ENCODE measurements around the gene LENEP.

The LENEP gene

DNA sequence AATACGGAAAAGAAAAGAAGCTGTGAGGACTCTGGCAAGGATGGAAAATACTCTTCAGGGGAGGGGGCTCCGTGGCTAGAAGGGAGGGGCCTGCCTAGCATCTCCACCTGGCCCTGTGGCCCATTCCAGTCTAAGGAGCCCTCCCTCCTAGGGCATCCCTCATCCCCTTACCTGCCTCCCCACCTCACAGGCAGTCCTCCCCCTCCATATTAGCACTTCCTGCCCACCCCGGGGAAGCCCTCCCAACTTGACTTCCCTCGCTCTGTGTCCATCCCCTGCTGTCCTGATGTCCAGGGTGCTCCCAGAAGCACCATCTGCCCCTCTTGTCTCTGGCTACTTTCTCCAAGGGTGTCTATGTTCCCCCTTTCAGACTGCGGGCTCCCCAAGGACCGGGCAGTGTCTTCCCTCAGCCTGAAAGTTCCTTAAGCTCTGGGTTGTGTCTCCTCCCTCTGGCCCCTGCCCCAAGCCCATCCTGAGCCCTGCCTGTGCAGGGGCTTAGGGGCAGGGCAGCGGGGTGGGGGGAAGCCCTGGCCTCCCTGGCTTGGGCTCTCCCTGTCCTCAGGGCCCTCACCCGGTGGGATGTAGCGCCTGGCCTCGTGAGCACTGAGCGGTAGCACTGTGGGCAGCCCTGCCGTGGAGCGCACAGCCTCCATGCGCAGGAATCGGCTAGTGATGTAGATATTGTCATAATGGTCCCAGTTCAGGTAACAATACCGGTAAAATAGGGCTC lies 36.3 kb downstream of the LENEP start:
- ATAC-seq, result no peak
- H3K27me3 Mint-ChIP-seq, result peaks cover 4% of the 10 kb centered on the region
- H3K4me1 Mint-ChIP-seq, result no peaks in the 10 kb centered on the region
- H3K27ac Mint-ChIP-seq, result no peak overlapping the region
- H3K36me3 Mint-ChIP-seq (ENCODE audit: low read depth), result no peaks in the 10 kb centered on the region
- DNase-seq, result no peak
- no peak overlapping the region for H3K4me3 Mint-ChIP-seq
- H3K9me3 Mint-ChIP-seq, result no peaks in the 10 kb centered on the region

DNA sequence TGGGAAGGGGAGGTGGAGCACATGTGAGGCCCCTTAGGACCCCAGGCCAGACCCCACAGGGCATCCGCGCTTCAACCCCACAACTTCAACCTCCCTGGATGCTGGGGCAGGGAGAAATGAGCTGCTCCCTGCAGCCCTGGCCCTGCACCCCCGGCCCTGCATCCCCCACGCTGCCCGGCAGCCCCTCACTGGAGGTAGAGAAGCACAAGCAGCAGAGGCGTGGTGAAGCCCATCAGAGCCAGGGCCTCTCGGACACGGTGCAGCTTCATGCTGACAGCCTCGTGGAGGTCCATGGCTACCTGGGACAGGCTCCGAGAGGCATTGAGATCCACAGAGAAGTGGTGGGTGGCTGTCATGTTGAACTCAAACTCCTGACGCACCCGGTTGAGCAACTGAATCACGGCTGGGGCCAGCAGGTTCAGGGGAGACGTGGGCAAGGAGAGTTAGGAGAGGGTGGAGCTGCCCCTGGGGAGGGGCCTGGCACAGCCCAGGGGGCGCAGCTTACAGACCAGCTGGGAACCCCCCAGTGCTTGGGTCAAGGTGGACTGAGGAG lies 36.9 kb downstream of the LENEP start:
- no peak for DNase-seq
- Mint-ChIP-seq H3K27ac (no peak overlapping the region), H3K4me1 (no peaks in the 10 kb centered on the region), H3K9me3 (no peaks in the 10 kb centered on the region), H3K27me3 (peaks cover 4% of the 10 kb centered on the region), H3K4me3 (no peak overlapping the region), H3K36me3 (ENCODE audit: low read depth) (no peaks in the 10 kb centered on the region)
- no peak for ATAC-seq

- DNase-seq (no peak), ATAC-seq (no peak)
- Mint-ChIP-seq H3K9me3 (no peaks in the 10 kb centered on the region), H3K4me1 (no peaks in the 10 kb centered on the region), H3K27ac (no peak overlapping the region), H3K27me3 (peaks cover 4% of the 10 kb centered on the region), H3K4me3 (no peak overlapping the region), H3K36me3 (ENCODE audit: low read depth) (no peaks in the 10 kb centered on the region)
These were observed 37.5 kb downstream of the LENEP start for GRCh38 chr1:155030899-155031298.

DNA sequence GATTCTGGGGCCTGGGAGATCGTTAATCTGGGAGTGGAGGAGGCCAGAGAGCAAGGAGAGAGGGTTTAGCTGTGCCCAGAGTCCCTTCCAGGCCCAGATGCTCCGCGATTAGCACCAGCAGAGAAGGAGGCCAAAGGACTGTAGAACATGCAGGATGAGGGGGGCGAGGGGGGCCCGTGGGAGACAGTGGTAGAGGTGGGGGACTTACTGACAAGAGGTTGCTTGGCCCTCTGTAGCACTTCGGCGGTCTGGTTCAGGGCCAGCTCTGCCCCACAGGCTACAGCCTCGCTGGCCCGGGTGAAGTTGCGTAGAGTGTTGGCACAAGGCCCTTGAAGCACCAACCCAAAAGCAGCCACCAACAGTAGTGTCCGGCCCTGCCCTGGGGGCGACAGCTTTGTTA lies 39.5 kb downstream of the LENEP start:
- no peak for DNase-seq
- Mint-ChIP-seq H3K27ac (no peak overlapping the region), H3K4me1 (peaks cover 1% of the 10 kb centered on the region), H3K4me3 (no peak overlapping the region), H3K27me3 (peaks cover 4% of the 10 kb centered on the region), H3K36me3 (ENCODE audit: low read depth) (no peaks in the 10 kb centered on the region), H3K9me3 (no peaks in the 10 kb centered on the region)
- no peak for ATAC-seq

- Mint-ChIP-seq H3K9me3 (no peaks in the 10 kb centered on the region), H3K27me3 (peaks cover 4% of the 10 kb centered on the region), H3K36me3 (ENCODE audit: low read depth) (no peaks in the 10 kb centered on the region), H3K27ac (no peak within 1 kb of the TSS), H3K4me3 (no peak within 1 kb of the TSS), H3K4me1 (peaks cover 1% of the 10 kb centered on the region)
- no peak for ATAC-seq
- no peak for DNase-seq
These were observed 40.1 kb downstream of the LENEP start, which contains the start of the genes DCST1 and DCST2 for GRCh38 chr1:155033524-155033923. Gene DCST1, plus strand, starts transcription at chr1:155033824. Its CDS starts 213 bp downstream, at chr1:155034037. Gene DCST2, minus strand, starts transcription at chr1:155033781. Its CDS starts 80 bp downstream, at chr1:155033701.

GRCh38 chr1:155034318-155035208 lies 41.2 kb downstream of the LENEP start:
- H3K27ac Mint-ChIP-seq, result no peak overlapping the region
- peaks cover 1% of the 10 kb centered on the region for H3K4me1 Mint-ChIP-seq
- peaks cover 4% of the 10 kb centered on the region for H3K27me3 Mint-ChIP-seq
- no peaks in the 10 kb centered on the region for H3K9me3 Mint-ChIP-seq
- H3K4me3 Mint-ChIP-seq, result no peak overlapping the region
- DNase-seq, result no peak
- H3K36me3 Mint-ChIP-seq (ENCODE audit: low read depth), result no peaks in the 10 kb centered on the region
- ATAC-seq, result no peak

DNA sequence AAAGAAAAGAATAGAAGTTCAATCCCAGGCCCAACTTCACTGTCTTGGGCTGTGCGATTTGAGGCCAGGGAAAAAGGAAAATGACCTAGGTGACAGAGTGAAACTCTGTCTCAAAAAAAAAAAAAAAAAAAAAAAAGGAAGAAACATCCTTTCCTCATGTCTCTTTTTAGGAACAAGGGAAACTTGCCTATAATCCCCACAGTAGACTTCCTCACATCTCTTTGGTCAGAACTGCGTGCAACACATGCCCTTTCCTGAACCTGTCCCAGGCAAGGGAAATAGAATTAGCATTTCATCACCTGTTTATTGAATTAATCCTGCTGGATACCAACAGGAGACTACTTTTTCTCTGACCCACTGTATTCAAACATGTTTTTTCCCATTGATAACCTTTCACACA lies 42.5 kb downstream of the LENEP start:
- H3K4me3 Mint-ChIP-seq, result no peak overlapping the region
- ATAC-seq, result no peak
- H3K9me3 Mint-ChIP-seq, result no peaks in the 10 kb centered on the region
- peaks cover 4% of the 10 kb centered on the region for H3K27me3 Mint-ChIP-seq
- no peak overlapping the region for H3K27ac Mint-ChIP-seq
- peaks cover 1% of the 10 kb centered on the region for H3K4me1 Mint-ChIP-seq
- no peak for DNase-seq
- H3K36me3 Mint-ChIP-seq (ENCODE audit: low read depth), result no peaks in the 10 kb centered on the region

GRCh38 chr1:155037043-155037442 lies 43.7 kb downstream of the LENEP start:
- Mint-ChIP-seq H3K9me3 (no peaks in the 10 kb centered on the region), H3K4me3 (no peak overlapping the region), H3K27me3 (peaks cover 4% of the 10 kb centered on the region), H3K4me1 (peaks cover 1% of the 10 kb centered on the region), H3K36me3 (ENCODE audit: low read depth) (no peaks in the 10 kb centered on the region), H3K27ac (no peak overlapping the region)
- DNase-seq, result no peak
- ATAC-seq, result no peak

GRCh38 chr1:155037851-155038441 lies 44.6 kb downstream of the LENEP start:
- no peak overlapping the region for H3K4me3 Mint-ChIP-seq
- ATAC-seq (no peak), DNase-seq (no peak)
- peaks cover 1% of the 10 kb centered on the region for H3K4me1 Mint-ChIP-seq
- H3K36me3 Mint-ChIP-seq (ENCODE audit: low read depth), result no peaks in the 10 kb centered on the region
- no peak overlapping the region for H3K27ac Mint-ChIP-seq
- peaks cover 4% of the 10 kb centered on the region for H3K27me3 Mint-ChIP-seq
- no peaks in the 10 kb centered on the region for H3K9me3 Mint-ChIP-seq

DNA sequence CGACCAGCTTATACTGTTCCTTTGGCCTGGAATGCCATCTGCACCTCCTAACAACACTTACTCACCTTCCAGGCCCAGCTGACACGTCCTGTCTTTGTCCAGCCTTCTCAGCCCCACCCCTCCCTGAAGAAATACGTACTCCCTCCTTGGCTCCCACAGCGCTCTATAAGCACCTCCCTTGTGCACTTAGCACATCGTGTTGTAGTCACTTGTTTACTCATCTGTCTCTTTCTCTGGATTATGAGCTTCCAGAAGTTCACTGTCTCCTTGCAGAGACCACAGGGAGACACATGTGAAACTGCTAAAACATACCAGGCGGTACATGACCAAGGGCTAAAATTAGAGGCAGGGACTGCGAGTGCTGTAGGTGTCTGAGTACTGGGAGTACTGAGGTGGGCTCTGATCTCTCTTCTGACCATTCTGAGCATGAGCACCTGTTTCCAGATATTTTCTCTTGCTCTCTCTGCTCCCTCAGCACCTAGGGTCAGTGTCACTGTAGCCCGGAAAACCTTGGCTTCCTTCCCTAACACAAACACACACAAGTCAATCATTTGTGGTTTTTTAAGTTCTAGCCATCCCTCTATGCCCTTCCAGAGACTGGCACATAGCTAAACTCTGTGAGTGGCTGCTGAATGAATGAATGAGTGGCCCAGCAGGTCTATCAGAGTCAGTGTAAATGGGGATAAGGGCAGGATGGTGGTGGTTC lies 45.4 kb downstream of the LENEP start:
- Mint-ChIP-seq H3K27ac (no peak overlapping the region), H3K4me1 (peaks cover 1% of the 10 kb centered on the region), H3K4me3 (no peak overlapping the region), H3K36me3 (ENCODE audit: low read depth) (no peaks in the 10 kb centered on the region), H3K9me3 (no peaks in the 10 kb centered on the region), H3K27me3 (peaks cover 4% of the 10 kb centered on the region)
- DNase-seq, result no peak
- no peak for ATAC-seq

DNA sequence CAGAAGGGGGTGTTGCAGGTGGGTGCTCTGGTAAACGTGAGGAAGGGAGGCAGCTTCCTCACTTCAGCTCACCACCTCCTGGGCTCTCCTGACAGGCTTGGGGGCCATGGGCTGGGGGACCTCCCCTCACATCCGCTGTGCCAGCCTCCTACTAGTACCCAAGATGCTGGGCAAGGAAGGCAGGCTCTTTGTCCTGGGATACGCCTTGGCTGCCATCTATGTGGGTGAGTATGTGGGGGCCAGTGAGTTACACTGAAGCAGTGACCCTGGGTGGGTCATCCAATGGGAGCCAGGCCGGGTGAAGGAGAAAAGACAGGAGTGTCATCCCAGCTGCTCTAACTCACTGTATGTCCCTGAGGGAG lies 45.9 kb downstream of the LENEP start:
- Mint-ChIP-seq H3K27ac (no peak overlapping the region), H3K36me3 (ENCODE audit: low read depth) (no peaks in the 10 kb centered on the region), H3K4me3 (no peak overlapping the region), H3K4me1 (peaks cover 1% of the 10 kb centered on the region), H3K9me3 (no peaks in the 10 kb centered on the region), H3K27me3 (no peaks in the 10 kb centered on the region)
- no peak for ATAC-seq
- DNase-seq, result no peak

DNA sequence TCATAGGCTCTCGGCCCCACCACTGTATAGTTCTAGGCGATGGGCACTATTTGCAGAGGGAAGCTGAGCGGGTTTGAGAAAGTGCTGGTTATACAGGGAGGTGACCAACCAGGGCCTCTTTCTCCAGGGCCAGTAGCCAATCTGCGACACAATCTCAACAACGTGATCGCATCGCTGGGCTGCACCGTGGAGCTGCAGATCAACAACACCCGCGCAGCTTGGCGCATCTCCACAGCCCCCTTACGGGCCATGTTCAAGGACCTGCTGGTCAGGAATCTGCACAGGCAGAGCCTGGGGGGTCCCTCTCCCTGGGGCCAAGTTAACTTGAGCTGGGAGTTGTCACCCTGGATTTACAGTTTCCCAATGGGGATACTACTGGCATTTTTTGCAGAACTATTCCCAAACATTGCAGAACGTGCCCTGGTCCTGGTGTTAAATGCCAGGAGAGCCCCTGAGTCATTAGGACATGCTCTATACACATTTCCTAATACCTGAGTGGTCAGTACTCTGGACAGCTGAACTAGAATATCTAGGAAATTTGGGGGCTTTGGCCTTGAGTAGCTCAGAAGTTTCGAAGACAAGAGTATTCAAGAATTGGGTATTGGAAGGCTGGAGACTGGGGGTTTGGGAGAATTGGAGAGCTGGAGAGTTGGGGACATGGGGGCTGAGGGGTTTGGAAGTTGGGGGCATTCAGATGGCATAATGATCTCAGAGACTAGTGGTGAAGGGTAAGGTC lies 47.1 kb downstream of the LENEP start:
- no peak for DNase-seq
- Mint-ChIP-seq H3K9me3 (no peaks in the 10 kb centered on the region), H3K4me3 (no peak overlapping the region), H3K36me3 (ENCODE audit: low read depth) (no peaks in the 10 kb centered on the region), H3K27me3 (no peaks in the 10 kb centered on the region), H3K4me1 (peaks cover 12% of the 10 kb centered on the region), H3K27ac (no peak overlapping the region)
- ATAC-seq, result no peak

- H3K9me3 Mint-ChIP-seq, result no peaks in the 10 kb centered on the region
- H3K4me3 Mint-ChIP-seq, result no peak overlapping the region
- H3K4me1 Mint-ChIP-seq, result peaks cover 12% of the 10 kb centered on the region
- ATAC-seq (no peak), DNase-seq (no peak)
- no peak overlapping the region for H3K27ac Mint-ChIP-seq
- no peaks in the 10 kb centered on the region for H3K36me3 Mint-ChIP-seq (ENCODE audit: low read depth)
- H3K27me3 Mint-ChIP-seq, result no peaks in the 10 kb centered on the region
These were observed 49.4 kb downstream of the LENEP start for GRCh38 chr1:155042789-155043188.

- Mint-ChIP-seq H3K27ac (no peak overlapping the region), H3K9me3 (no peaks in the 10 kb centered on the region), H3K4me3 (no peak overlapping the region), H3K36me3 (ENCODE audit: low read depth) (no peaks in the 10 kb centered on the region), H3K27me3 (no peaks in the 10 kb centered on the region), H3K4me1 (peaks cover 12% of the 10 kb centered on the region)
- DNase-seq (no peak), ATAC-seq (no peak)
These were observed 49.9 kb downstream of the LENEP start for GRCh38 chr1:155043301-155043702.
